Measurements from ENCODE around the gene ZCCHC24.

Gene ZCCHC24

GRCh38 chr10:79413196-79413595 is 32.2 kb downstream of the ZCCHC24 start:
- no peak for FAIRE-seq

GRCh38 chr10:79412516-79412915 is 32.9 kb downstream of the ZCCHC24 start:
- DNase-seq (ENCODE audit: insufficient read length) (no peak), FAIRE-seq (no peak)
- TF ChIP-seq TAF1 (IDR thresholded peaks at IDR 0.05; ENCODE audit: borderline replicate concordance, low read depth, low read length) (no peak), POLR2AphosphoS5 (IDR thresholded peaks at IDR 0.05; ENCODE audit: low read depth, low read length) (no peak), POLR2A (IDR thresholded peaks at IDR 0.05; ENCODE audit: low read depth, low read length) (no peak)

More at GRCh38 chr10:79413196-79413595, 32.2 kb downstream of the ZCCHC24 start:
- DNase-seq (ENCODE audit: insufficient read length) = no peak
- no peak for TF ChIP-seq TAF1 (IDR thresholded peaks at IDR 0.05; ENCODE audit: borderline replicate concordance, low read depth, low read length)
- no peak for TF ChIP-seq POLR2AphosphoS5 (IDR thresholded peaks at IDR 0.05; ENCODE audit: low read depth, low read length)
- TF ChIP-seq POLR2A (IDR thresholded peaks at IDR 0.05; ENCODE audit: low read depth, low read length) = no peak

- no peak for DNase-seq (ENCODE audit: insufficient read length)
- TF ChIP-seq POLR2A (IDR thresholded peaks at IDR 0.05; ENCODE audit: low read depth, low read length) = no peak
- TF ChIP-seq POLR2AphosphoS5 (IDR thresholded peaks at IDR 0.05; ENCODE audit: low read depth, low read length) = no peak
- TF ChIP-seq TAF1 (IDR thresholded peaks at IDR 0.05; ENCODE audit: borderline replicate concordance, low read depth, low read length) = no peak
- FAIRE-seq = no peak
Measured at GRCh38 chr10:79411546-79412495, 33.6 kb downstream of the ZCCHC24 start.

- no peak for FAIRE-seq
- no peak for TF ChIP-seq TAF1 (IDR thresholded peaks at IDR 0.05; ENCODE audit: borderline replicate concordance, low read depth, low read length)
- TF ChIP-seq POLR2A (IDR thresholded peaks at IDR 0.05; ENCODE audit: low read depth, low read length) = no peak
- TF ChIP-seq POLR2AphosphoS5 (IDR thresholded peaks at IDR 0.05; ENCODE audit: low read depth, low read length) = no peak
- no peak for DNase-seq (ENCODE audit: insufficient read length)
Measured at GRCh38 chr10:79410315-79411094, 34.9 kb downstream of the ZCCHC24 start.

GRCh38 chr10:79409726-79410085 is 35.7 kb downstream of the ZCCHC24 start:
- no peak for TF ChIP-seq TAF1 (IDR thresholded peaks at IDR 0.05; ENCODE audit: borderline replicate concordance, low read depth, low read length)
- no peak for TF ChIP-seq POLR2AphosphoS5 (IDR thresholded peaks at IDR 0.05; ENCODE audit: low read depth, low read length)
- TF ChIP-seq POLR2A (IDR thresholded peaks at IDR 0.05; ENCODE audit: low read depth, low read length) = no peak
- DNase-seq (ENCODE audit: insufficient read length) (no peak), FAIRE-seq (no peak)

- DNase-seq (ENCODE audit: insufficient read length) (no peak), FAIRE-seq (no peak)
- TF ChIP-seq POLR2AphosphoS5 (IDR thresholded peaks at IDR 0.05; ENCODE audit: low read depth, low read length) (no peak), TAF1 (IDR thresholded peaks at IDR 0.05; ENCODE audit: borderline replicate concordance, low read depth, low read length) (no peak), POLR2A (IDR thresholded peaks at IDR 0.05; ENCODE audit: low read depth, low read length) (no peak)
Measured at GRCh38 chr10:79409038-79409725, 36.2 kb downstream of the ZCCHC24 start.

- no peak for TF ChIP-seq POLR2A (IDR thresholded peaks at IDR 0.05; ENCODE audit: low read depth, low read length)
- TF ChIP-seq TAF1 (IDR thresholded peaks at IDR 0.05; ENCODE audit: borderline replicate concordance, low read depth, low read length) = no peak
- TF ChIP-seq POLR2AphosphoS5 (IDR thresholded peaks at IDR 0.05; ENCODE audit: low read depth, low read length) = no peak
- no peak for DNase-seq (ENCODE audit: insufficient read length)
- FAIRE-seq = no peak
Measured at GRCh38 chr10:79407811-79408795, 37.3 kb downstream of the ZCCHC24 start.

GRCh38 chr10:79407423-79407796 is 38.0 kb downstream of the ZCCHC24 start:
- TF ChIP-seq POLR2A (IDR thresholded peaks at IDR 0.05; ENCODE audit: low read depth, low read length) (no peak), TAF1 (IDR thresholded peaks at IDR 0.05; ENCODE audit: borderline replicate concordance, low read depth, low read length) (no peak), POLR2AphosphoS5 (IDR thresholded peaks at IDR 0.05; ENCODE audit: low read depth, low read length) (no peak)
- no peak for DNase-seq (ENCODE audit: insufficient read length)
- no peak for FAIRE-seq

- FAIRE-seq = no peak
- DNase-seq (ENCODE audit: insufficient read length) = no peak
- TF ChIP-seq TAF1 (IDR thresholded peaks at IDR 0.05; ENCODE audit: borderline replicate concordance, low read depth, low read length) (no peak), POLR2AphosphoS5 (IDR thresholded peaks at IDR 0.05; ENCODE audit: low read depth, low read length) (no peak), POLR2A (IDR thresholded peaks at IDR 0.05; ENCODE audit: low read depth, low read length) (no peak)
Measured at GRCh38 chr10:79406683-79407422, 38.6 kb downstream of the ZCCHC24 start.
